ENCODE data around the gene NIF3L1.
A peak's percentile ranks its signal among the peaks of the same experiment; 100 is the strongest.
"Not testable (repeated sequence)": the region's sequence is repeated elsewhere in the genome, so short reads cannot be mapped to it uniquely, and the experiment has no call there.

NIF3L1 gene

DNA sequence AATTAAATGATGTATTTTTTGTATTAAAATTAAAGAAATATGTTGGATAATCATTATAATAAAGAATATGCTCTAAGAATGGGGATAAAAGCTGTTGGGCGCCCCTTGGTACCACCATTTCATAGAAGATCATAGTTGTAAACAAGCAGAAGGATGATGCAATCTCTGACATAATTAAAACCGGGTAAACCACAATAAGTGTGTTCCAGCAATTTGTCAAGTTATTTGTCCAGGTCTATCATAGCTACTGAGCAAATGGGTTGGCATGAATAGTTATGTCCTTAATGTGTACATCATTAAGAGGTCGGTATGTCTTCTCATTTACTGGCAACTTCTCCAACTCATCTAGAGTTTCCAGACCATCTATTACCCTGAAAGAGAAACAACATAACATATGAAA lies 18.0 kb upstream of the NIF3L1 start:
- DNase-seq (ENCODE audit: low read depth): no peak

DNA sequence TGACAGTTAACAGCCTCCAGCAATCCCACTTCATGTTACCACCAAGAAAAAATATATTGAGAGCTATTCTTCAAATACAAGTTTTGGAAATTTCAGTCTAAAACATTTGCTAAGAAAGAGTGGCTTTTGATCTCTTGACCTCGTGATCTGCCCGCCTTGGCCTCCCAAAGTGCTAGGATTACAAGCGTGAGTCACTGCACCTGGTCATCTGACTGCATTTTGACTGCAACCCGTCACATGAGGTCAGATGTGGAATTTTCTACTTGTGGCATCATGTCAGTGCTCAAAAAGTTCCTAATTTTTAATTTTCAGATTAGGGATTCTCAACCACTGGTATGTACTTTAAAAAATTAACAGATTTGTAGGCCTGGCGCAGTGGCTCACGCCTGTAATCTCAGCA lies 15.6 kb upstream of the NIF3L1 start:
- no peak for DNase-seq (ENCODE audit: low read depth)

DNA sequence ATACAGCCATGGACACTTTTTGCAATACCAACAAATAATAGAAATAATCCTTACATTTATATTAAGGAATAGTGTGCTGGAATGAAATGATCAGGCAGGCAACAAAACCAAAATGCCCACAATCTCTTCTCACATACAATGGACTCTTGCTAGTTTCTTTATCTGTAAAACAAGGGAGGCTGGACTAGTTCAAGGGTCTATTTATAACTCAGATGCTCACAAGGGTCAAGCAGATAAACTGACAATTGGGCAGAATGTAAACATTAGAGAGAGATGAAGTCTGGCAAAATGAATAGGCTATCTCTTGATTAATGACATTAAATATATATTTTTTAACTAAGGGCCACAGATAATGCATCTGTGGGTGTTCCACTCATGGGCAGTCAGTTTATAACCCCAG lies 11.7 kb upstream of the NIF3L1 start:
- no peak for DNase-seq (ENCODE audit: low read depth)

DNA sequence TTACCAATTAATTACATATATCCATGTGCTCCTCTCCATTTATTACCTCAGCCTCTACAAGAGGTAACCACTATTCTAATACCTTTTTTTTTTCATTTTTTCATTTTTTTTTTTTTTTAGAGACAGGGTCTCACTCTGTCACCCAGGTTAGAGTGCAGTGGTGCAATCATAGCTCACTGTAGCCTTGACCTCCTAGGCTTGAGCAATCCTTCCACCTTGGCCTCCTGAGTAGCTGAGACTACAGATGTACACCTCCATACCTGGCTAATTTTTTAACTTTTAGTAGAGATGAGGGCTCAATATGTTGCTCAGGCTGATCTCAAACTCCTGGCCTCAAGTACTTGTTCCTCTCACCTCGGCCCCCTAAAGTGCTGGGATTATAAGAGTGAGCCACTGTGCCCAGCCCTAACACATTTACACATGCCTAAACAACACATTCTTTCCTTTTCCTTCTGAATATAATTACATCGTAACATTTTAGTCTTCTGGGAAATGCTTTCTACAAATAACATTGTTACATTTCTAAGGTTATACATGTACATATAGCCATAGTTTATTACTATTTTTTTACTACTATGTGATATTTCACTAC lies 10.8 kb upstream of the NIF3L1 start:
- no peak for DNase-seq (ENCODE audit: low read depth)

DNA sequence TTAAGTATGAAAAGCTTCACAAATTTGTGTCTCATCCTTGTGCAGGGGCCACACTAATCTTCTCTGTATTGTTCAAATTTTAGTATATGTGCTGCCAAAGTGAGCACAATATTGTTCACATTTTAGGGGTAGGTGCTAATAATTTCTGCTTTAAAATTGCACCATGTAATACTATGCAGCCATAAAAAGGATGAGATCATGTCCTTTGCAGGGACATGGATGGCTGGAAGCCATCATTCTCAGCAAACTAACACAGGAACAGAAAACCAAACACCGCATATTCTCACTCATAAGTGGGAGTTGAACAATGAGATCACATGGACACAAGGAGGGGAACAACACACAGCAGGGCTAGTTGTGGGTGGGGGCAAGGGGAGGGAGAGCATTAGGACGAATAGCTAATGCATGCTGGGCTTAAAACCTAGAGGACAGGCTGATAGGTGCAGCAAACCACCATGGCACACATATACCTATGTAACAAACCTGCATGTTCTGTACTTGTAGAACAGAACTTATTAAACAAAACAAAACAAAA lies 7.4 kb upstream of the NIF3L1 start:
- not testable (repeated sequence) for DNase-seq (ENCODE audit: low read depth)

DNA sequence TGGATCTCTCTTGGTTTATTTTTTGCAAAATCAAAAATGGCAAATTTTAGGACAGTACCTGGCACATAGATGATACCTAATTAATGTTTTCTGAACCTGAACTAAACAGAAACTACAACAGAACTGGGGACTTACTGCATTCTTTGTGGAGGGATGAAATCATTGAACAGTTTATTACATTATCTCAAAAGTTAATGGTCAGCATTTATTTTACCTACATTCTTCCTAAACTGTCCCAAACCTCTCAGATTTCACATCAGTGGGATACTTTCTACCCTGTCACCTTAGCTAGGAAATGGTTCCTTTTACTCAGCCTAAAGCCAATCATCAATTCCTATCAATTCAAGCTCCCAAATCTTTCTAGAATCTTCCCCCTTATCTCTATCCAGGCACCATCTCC lies 10.3 kb downstream of the NIF3L1 start:
- DNase-seq (ENCODE audit: low read depth): no peak

DNA sequence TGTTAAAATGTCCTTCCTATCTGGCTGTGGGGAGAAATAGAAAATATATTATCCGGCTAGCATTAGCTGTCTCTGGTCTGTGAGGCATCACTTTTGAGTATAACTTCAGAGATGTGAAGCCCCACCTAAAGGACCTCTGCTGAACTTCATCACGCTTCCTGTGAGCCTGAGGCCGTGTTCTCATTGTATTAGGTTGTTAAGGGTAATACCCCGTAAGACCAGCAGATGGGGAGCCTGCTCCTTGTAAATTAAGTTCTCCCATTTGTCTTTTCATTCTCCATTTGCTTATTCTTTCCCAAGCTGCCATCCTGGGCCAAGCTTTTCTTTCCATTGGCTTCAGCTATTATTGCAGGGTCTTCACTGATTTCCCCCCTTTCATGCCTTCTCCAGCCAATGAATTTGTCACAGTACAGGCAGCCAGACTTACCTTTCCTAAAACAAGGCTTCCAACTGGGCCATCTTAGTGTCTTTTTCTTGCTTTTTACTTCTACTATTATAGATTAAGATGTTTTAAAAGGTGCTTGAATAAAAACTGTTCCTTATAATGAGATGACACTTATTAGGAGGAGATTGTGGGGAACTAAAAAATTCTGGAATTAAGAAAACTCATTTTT lies 12.4 kb downstream of the NIF3L1 start:
- peak; percentile 46 for DNase-seq (ENCODE audit: low read depth)

DNA sequence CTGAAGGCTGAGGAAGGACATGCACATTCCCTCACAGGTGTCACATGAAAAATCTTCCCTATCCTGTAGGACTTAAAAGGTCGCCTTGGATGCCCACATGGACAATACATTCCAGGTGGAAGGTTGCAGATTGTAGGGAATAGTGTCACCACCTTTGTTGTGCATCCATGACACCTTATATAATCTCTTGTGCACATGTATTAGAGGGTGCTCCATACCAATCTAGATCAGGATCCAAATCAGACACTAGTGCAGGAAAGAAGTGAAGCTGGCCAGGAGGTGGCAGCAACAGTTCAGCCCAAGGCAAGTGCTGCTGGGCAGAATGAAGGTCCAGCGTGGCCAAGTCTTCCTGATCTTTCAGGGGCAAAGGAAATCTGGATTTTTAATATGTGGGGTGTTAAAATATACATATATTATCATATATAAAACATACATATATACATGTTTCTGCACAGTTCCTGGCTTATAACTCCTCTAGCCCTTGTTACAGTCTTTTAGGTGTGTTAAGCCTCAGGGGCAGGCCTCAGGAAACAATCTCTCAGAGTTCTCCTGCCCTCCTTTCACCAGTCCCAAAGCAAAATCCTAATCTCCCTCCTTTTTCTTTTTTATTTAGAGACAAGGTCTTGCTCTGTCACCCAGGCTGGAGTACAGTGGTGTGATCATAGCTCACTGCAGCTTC lies 16.6 kb downstream of the NIF3L1 start:
- DNase-seq (ENCODE audit: low read depth): peak; percentile 20

DNA sequence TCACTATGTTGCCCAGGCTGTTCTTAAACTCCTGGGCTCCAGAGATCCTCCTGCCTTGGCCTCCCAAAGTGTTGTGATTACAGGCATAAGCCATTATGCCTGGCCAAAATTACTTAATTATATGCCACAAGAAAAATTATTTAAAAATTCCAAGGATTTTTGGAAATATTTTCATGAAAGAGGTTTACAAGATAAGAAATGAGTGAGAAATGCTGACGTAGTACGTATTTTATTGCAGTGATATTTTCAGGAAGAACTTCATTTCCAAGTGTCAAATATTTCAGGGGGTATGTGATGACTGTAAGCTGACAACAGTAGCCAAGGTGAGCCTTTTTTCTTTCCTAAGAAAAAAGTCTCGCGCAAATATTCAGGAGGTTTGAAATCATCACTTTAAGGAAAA lies 20.8 kb downstream of the NIF3L1 start:
- DNase-seq (ENCODE audit: low read depth): no peak

DNA sequence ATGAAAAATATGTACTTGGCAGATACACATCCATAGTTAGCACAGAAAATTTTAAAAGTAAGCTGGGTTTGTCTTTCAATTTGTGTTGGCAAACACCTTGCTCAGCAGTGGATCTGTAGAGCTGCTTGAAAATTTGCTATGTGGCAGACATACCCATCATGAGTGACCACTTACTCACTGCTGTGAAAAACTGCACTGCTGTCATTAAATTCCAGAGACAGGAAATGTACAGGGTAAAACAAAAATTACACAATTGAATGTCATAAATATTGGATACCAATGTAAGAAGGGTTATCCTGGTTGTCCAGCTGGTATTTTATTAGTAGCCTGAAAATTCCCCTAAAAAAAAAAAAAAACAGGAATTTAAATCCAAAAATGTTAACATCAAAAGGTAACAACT lies 24.5 kb downstream of the NIF3L1 start:
- no peak for DNase-seq (ENCODE audit: low read depth)

DNA sequence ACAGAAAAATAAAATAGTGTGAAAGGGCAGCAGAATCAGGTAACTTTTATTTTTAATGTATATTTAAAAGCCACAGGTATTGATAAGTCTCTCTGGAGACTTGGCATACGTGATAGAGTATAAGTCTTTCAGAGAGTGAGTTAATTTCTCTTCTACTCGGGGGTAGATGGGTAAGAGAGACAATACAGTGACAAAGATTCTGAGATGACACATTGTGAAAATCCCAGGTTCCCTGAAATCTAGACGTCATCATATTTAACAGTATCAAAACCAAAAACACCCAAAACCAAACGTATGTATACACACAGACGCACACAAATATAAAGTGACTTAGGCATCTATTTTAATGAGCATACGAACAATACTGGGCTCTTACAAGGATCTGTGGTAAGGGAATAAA lies 33.3 kb downstream of the NIF3L1 start:
- no peak for DNase-seq (ENCODE audit: low read depth)

DNA sequence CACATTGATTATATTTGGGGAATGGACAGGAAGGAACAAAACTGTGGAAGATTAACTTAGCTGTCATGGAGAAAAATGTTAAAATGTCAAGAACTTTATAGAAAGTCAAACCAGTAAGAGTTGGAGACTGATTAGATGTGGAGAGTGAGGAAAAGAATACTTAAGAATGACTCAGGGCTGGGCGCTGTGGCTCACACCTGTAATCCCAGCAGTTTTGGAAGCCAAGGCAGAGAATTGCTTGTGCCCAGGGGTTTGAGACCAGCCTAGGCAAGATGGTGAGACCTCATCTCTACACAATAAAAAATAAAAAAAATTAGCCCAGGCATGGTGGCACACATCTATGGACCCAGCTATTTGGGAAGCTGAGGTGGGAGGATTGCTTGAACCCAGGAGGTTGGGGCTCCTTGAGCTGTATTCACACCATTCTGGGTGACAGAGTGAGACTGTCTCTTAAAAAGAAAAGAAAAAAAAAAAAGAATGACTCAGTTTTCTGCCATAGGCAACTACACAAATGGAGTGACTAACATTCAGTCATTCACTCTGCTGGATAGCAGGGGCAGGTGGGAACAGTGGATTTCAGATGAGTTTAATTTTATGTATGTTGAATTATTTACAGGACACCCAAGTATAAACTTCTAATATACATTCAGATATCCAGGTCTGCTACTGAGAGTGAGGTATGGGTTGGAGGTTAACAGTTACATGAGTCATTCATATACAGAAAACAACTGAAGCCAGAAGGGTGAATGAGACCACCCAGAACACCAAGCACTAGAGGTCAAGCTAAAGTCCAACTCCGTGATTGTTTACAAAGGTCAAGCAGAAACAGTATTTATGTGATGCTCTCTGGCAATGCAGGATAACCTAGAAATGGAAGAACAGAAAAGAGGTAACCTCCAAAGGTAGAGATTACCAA lies 40.4 kb downstream of the NIF3L1 start:
- DNase-seq (ENCODE audit: low read depth): no peak

DNA sequence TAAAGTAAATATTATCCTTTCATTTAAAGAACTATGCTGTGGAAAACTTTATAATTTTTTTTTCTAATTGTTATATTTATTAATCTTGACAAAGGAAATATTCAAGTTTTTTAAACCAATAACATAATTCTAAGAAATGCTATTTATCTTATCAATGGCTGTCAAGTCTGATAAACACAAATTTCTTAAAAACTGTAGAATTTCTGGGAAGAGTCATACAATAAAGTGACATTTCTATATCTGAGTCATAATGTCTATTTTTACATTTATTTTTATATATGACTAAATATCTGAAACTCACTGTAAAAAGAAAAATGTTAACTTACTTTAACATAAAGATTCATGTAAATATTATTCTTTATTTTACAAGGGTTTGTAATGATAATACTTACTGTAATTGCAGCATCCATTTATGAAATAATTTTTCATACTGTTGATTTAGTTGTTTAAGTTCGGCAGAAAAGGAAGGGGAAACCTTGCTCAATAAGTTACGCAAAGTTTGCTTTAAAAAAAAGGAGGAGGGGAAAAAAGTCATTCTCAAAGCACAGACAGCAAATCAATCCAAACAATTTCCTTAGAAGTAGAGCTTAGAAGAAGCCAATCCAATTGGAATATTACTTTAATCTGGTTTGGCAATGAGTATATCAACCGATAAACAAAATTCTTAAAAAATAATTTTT lies 41.9 kb downstream of the NIF3L1 start:
- DNase-seq (ENCODE audit: low read depth): no peak

DNA sequence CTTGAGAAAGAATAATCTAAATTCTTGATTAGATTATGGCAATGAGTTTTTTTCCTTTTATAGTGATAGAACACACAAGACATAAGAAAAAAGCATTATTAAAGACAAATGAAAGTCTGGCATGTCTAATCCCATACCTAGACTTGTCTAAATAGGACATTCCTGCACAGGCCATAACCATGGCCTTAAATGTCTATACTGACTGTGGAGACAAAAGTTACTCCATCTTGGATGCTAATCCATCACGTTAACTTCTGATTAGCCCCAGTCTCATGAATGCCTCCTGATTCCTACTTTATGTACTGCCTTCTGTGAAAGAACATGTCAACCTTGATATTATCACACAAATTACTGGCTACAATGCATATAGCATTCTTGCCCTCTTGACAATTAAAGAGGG lies 50.7 kb downstream of the NIF3L1 start:
- no peak for DNase-seq (ENCODE audit: low read depth)

DNA sequence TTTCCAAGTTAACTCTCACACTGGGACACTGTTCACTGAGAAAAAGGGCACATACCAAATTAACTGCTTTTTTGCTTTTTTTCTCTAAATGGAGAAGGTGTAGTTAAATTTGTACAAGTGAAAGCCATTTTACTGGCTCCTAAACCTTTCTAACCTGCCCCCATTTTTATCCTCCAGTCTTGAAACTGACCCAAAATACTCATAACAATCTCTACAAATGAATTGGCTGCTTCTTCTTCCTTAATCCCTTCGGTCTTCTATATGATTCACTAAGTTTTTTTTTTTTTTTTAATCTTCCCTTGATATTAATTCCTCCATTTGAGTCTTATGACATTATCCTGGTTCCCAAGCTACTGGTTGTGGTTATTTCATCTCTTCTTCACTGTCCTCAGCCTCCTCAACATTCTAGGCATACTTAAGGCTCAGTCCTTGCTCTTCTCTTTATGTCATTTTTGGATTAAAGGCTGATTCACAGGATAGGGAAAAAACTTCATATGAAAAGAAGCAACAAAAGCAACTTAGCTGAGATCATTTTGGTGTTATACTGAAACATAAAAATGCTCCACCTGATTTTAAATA lies 54.4 kb downstream of the NIF3L1 start:
- no peak for DNase-seq (ENCODE audit: low read depth)

DNA sequence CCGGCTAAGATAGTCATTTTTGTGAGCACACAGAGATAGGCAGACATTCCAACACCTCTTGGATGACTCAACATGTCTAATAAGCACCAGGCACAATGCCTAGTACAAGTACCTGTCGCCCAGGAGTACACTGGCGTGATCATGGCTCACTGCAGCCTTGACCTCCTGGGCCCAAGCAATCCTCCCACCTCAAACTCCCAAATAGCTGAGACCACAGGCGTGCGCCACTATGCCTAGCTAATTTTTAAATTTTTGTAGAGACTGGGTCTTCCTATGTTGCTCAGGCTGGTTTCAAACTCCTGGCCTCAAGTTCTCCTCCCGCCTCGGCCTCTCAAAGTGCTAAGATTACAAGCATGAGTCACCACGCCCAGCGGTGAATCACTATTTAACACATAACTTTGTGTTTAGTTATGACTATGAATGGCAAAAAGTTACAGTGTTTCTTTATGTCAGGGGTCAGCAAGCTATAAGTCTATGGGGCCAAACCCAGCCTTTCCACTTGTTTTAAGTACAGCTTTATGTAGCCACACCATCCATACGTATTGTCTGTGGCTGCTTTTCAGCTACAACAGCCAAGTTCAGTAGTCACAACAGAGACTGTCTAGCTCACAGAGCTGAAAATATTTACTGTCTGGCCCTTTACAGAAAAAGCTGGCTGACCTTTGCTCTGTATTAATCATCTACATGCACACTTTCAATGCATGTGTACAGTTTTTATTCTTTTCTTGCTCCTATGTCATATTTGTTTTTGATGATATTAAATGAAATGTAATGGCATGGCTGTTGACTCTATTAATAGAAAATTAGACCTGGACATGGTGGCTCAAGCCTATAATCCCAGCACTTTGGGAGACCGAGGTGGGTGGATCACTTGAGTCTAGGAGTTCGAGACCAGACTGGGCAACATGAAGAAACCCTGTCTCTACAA lies 55.6 kb downstream of the NIF3L1 start:
- DNase-seq (ENCODE audit: low read depth): no peak

DNA sequence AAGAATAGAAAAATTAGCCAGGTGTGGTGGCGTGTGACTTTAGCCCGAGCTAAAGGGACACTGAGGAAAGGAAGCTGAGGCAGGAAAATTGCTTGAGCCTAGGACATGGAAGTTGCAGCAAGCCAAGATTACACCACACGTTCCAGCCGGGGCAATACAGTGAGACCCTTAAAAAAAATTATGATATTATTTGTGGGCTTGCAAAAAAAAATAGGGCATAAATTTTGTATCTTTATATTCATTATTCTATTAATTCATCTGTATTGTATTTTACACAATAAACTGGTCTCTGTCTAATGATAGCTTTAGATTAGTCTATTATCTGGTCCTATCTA lies 56.2 kb downstream of the NIF3L1 start:
- DNase-seq (ENCODE audit: low read depth): no peak

DNA sequence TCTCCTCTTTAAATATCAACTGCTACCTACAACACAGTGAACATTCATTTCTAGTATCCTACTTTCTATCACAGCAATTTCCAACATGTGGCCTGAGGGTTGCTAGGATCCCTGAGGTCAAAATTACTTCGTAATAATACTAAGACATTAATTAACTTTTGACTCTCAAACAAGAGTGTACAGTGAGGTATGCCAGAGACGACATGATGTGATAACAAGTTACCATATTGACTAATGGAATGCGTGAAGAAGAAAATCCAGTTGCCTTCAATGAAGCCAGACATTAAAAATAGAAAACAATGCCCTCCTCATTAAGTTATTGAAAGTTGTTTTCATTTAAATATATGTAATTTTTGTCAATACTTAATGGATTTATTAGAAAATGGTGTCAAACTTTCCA lies 61.2 kb downstream of the NIF3L1 start:
- DNase-seq (ENCODE audit: low read depth): no peak
